ENCODE results near the gene LCP2.

DNA sequence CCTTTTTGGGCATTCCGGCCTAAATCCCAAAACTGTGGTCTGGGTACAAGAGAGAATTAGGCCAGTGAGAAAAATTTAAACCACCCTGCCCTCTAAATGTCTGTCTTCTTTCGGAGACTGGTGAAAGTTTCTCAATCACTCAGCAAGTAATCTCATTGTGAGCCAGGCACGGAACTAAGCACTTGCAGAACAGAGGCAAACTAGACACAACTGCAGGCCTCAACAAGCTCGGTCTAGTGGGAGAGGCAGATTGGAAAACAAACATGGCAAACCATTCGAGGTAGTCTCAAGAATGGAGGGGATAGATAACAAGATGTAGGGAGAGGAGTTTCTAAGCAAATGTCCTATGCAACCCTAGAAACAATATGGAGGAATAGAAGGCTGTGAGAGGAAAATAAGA, 73.7 kb downstream of the LCP2 start:
- TF ChIP-seq POLR2A (IDR thresholded peaks at IDR 0.05) (no peak), CTCF (IDR thresholded peaks at IDR 0.05) (no peak)

Data from esophagus squamous epithelium (tissue), 4 donors.